Measurements from ENCODE around the gene POLR3H.
"Not testable (repeated sequence)": the region's sequence is repeated elsewhere in the genome, so short reads cannot be mapped to it uniquely, and the experiment has no call there.

Gene POLR3H

GRCh38 chr22:41564563-41564962, 20.3 kb upstream of the POLR3H start:
- H2AFZ ChIP-seq (ENCODE audit: low read length, unreplicated experiment), result no peak overlapping the region
- H3K36me3 ChIP-seq (ENCODE audit: insufficient read depth, low read length), result no peaks in the 10 kb centered on the region
- peaks cover 14% of the 10 kb centered on the region for H3K4me1 ChIP-seq (ENCODE audit: control insufficient read depth, insufficient read depth, low read length, unreplicated experiment)
- H3K79me2 ChIP-seq (ENCODE audit: control insufficient read depth, insufficient read depth, low read length, unreplicated experiment), result no peaks in the 10 kb centered on the region
- H3K4me3 ChIP-seq (ENCODE audit: low read depth, low read length), result no peak overlapping the region
- H3K27ac ChIP-seq (ENCODE audit: low read depth, low read length), result no peak overlapping the region
- no peaks in the 10 kb centered on the region for H3K27me3 ChIP-seq (ENCODE audit: insufficient read depth, low read length)

DNA sequence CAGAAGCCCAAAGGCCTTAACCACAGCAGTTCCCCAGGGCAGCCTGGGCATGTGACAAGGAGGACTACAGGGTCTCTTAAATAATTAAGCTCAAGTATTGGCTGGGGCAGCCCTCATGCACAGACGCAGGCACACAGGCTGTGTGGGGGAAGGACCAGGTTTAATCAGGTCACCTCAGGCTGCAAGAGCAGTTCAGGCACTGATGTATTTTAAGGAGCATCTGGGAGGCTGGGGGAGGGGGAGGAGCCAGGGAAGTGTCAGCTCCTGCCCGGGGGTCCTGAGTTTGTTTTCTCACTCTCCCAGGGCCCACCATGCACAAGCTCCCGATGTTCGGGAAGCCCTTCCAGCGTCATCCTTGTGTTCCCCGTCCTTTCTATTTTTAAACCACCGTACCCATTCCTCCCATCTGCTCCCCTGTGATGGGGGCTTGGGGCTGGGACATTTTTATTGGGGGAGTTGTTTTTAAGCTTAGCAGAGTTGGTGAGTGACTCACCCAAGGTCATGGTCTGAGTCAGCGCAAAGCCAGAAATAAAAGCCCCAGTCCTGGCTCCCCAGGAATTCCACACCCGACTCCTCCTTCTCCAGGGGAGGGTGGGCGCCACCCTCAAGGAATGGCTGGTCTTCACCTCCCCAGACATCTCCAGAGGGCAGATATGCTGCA, 18.9 kb upstream of the POLR3H start:
- Histone ChIP-seq H3K4me1 (ENCODE audit: control insufficient read depth, insufficient read depth, low read length, unreplicated experiment) (peaks cover 14% of the 10 kb centered on the region), H3K27me3 (ENCODE audit: insufficient read depth, low read length) (no peaks in the 10 kb centered on the region), H3K79me2 (ENCODE audit: control insufficient read depth, insufficient read depth, low read length, unreplicated experiment) (no peaks in the 10 kb centered on the region), H3K36me3 (ENCODE audit: insufficient read depth, low read length) (no peaks in the 10 kb centered on the region), H2AFZ (ENCODE audit: low read length, unreplicated experiment) (no peak overlapping the region), H3K27ac (ENCODE audit: low read depth, low read length) (no peak overlapping the region), H3K4me3 (ENCODE audit: low read depth, low read length) (peak overlapping the region; percentile 37; the same call in 1 of the 2 replicates)

DNA sequence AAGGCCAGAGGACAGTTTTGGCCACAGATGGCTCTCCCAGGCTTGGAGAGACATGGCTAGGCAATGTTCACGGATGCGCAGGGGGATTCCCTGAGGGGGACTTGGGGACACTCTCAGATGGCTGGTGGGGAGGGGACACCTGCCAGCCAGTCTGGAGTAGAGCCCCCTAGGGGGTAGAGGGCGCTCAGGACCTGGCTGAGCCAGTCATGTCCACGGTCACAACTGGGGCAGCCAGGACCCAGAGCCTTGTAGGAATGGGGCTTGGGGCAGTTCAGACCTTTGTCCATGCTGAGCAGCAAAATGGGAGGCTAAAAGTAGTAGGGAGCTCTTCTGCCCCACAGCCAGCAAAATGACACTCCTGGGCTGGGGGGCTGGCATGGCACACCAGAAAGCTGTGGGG, 18.2 kb upstream of the POLR3H start:
- no peaks in the 10 kb centered on the region for H3K36me3 ChIP-seq (ENCODE audit: insufficient read depth, low read length)
- H3K4me1 ChIP-seq (ENCODE audit: control insufficient read depth, insufficient read depth, low read length, unreplicated experiment), result peaks cover 19% of the 10 kb centered on the region
- H3K79me2 ChIP-seq (ENCODE audit: control insufficient read depth, insufficient read depth, low read length, unreplicated experiment), result no peaks in the 10 kb centered on the region
- H2AFZ ChIP-seq (ENCODE audit: low read length, unreplicated experiment), result no peak overlapping the region
- H3K27ac ChIP-seq (ENCODE audit: low read depth, low read length), result no peak overlapping the region
- no peaks in the 10 kb centered on the region for H3K27me3 ChIP-seq (ENCODE audit: insufficient read depth, low read length)
- no peak overlapping the region for H3K4me3 ChIP-seq (ENCODE audit: low read depth, low read length)

DNA sequence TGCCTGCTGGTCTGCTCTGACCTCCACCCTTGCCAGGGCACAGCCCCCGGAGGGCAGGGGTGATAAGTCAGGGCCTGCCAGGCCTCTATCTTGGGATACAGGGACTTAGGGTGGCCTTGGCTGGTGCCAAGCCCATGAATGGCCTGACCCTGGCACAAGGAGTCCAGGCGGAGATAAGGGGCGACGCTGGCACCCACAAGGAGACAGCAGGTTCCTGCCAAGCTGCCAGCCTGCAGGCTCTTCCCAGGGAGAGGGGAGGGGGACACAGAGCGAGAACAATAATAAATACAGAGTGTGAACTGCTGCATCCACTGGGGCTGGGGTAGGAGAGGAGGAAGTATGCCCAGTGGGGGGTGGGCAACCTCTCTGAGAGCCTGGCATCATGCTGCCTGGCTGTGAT, 17.5 kb upstream of the POLR3H start:
- H3K27ac ChIP-seq (ENCODE audit: low read depth, low read length), result no peak overlapping the region

GRCh38 chr22:41561335-41561734, 17.1 kb upstream of the POLR3H start:
- Histone ChIP-seq H2AFZ (ENCODE audit: low read length, unreplicated experiment) (no peak overlapping the region), H3K27me3 (ENCODE audit: insufficient read depth, low read length) (no peaks in the 10 kb centered on the region), H3K4me3 (ENCODE audit: low read depth, low read length) (no peak overlapping the region), H3K4me1 (ENCODE audit: control insufficient read depth, insufficient read depth, low read length, unreplicated experiment) (peaks cover 23% of the 10 kb centered on the region), H3K79me2 (ENCODE audit: control insufficient read depth, insufficient read depth, low read length, unreplicated experiment) (no peaks in the 10 kb centered on the region), H3K27ac (ENCODE audit: low read depth, low read length) (no peak overlapping the region), H3K36me3 (ENCODE audit: insufficient read depth, low read length) (no peaks in the 10 kb centered on the region)

More for the DNA sequence above, 17.5 kb upstream of the POLR3H start:
- H2AFZ ChIP-seq (ENCODE audit: low read length, unreplicated experiment), result no peak overlapping the region
- H3K4me1 ChIP-seq (ENCODE audit: control insufficient read depth, insufficient read depth, low read length, unreplicated experiment), result peaks cover 23% of the 10 kb centered on the region
- H3K27me3 ChIP-seq (ENCODE audit: insufficient read depth, low read length), result no peaks in the 10 kb centered on the region
- no peak overlapping the region for H3K4me3 ChIP-seq (ENCODE audit: low read depth, low read length)
- H3K36me3 ChIP-seq (ENCODE audit: insufficient read depth, low read length), result no peaks in the 10 kb centered on the region
- H3K79me2 ChIP-seq (ENCODE audit: control insufficient read depth, insufficient read depth, low read length, unreplicated experiment), result no peaks in the 10 kb centered on the region

DNA sequence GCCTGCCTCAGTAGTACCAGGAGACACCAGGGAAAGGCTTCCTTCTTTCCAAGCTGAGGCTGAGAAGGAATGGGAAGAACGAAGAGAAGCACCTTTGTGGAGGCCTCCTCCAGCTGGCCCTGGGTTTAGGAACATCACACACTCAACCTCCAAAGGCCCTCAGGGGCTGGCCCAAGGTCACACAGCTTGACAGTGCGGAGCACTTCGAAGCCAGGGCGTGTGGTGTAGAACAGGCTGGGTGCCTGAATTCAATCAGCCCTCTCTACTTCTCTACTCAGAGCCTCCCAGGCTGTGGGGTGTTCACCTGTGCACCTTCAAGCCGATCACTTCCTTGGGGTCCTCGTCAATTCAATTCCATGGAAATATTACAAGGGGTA, 15.8 kb upstream of the POLR3H start:
- H3K27ac ChIP-seq (ENCODE audit: low read depth, low read length), result no peak overlapping the region
- H3K36me3 ChIP-seq (ENCODE audit: insufficient read depth, low read length), result no peaks in the 10 kb centered on the region
- no peak overlapping the region for H3K4me3 ChIP-seq (ENCODE audit: low read depth, low read length)
- H2AFZ ChIP-seq (ENCODE audit: low read length, unreplicated experiment), result no peak overlapping the region
- H3K4me1 ChIP-seq (ENCODE audit: control insufficient read depth, insufficient read depth, low read length, unreplicated experiment), result peaks cover 23% of the 10 kb centered on the region
- H3K79me2 ChIP-seq (ENCODE audit: control insufficient read depth, insufficient read depth, low read length, unreplicated experiment), result no peaks in the 10 kb centered on the region
- H3K27me3 ChIP-seq (ENCODE audit: insufficient read depth, low read length), result no peaks in the 10 kb centered on the region

DNA sequence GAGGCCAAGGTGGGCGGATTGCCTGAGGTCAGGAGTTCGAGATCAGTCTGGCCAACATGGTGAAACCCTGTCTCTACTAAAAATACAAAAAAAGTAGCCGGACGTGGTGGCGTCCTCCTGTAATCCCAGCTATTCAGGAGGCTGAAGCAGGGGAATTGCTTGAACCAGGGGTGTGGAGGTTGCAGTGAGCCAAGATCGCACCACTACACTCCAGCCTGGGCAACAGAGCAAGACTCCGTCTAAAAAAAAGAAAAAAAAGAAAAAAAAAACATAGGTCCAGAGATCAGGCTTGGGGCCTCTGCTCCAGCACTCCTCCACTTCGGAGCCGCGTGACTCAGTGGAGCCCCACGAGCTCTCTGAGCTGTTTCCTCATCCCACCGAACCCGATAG, 14.0 kb upstream of the POLR3H start:
- H3K79me2 ChIP-seq (ENCODE audit: control insufficient read depth, insufficient read depth, low read length, unreplicated experiment); H3K27ac ChIP-seq (ENCODE audit: low read depth, low read length); H3K27me3 ChIP-seq (ENCODE audit: insufficient read depth, low read length); H3K4me3 ChIP-seq (ENCODE audit: low read depth, low read length); H3K36me3 ChIP-seq (ENCODE audit: insufficient read depth, low read length); H2AFZ ChIP-seq (ENCODE audit: low read length, unreplicated experiment): not testable (repeated sequence)
- H3K4me1 ChIP-seq (ENCODE audit: control insufficient read depth, insufficient read depth, low read length, unreplicated experiment), result peaks cover 16% of the 10 kb centered on the region

DNA sequence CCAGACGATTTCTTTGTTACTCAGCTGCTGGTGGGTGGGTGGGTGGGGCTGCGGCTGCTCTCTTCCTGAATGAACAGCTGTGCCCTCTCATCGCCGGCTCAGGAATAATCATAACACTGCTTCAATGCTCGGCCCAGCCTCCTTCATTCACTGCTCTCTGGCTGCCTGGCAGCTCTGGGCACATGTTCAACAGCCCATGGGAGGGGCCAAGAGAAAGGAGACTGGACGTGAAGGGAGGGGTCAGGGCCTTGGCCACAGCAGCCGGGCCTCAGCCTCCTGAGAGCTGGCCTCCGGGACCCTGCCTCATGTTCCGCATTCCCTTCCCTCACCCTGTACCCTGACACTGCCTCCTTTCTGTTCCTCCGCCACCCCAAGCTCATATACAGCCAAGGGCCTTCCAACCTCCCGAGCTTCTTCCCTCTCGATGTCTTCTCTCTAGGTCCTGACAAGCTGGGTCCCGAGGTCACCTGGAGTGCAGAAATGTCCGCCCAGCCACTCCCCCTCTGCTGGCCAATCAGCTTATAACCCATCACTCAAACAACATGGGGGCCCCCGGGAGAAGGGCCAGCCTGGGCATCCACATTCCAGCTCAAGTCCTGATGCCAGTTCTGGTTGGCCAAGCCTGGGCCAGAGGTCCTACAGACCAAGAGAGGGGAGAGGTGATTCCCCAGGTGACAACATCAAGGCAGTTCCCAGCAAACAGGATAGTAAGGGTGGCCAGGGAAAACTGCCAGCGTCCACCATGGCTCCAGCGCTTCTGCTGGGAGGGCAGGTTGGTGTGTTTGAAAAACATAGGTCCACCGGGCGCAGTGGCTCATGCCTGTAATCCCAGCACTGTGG, 13.4 kb upstream of the POLR3H start:
- no peaks in the 10 kb centered on the region for H3K79me2 ChIP-seq (ENCODE audit: control insufficient read depth, insufficient read depth, low read length, unreplicated experiment)
- no peak overlapping the region for H3K4me3 ChIP-seq (ENCODE audit: low read depth, low read length)
- no peaks in the 10 kb centered on the region for H3K27me3 ChIP-seq (ENCODE audit: insufficient read depth, low read length)
- no peak overlapping the region for H3K27ac ChIP-seq (ENCODE audit: low read depth, low read length)
- H3K4me1 ChIP-seq (ENCODE audit: control insufficient read depth, insufficient read depth, low read length, unreplicated experiment), result peaks cover 10% of the 10 kb centered on the region
- H2AFZ ChIP-seq (ENCODE audit: low read length, unreplicated experiment), result peak overlapping the region; percentile 60
- H3K36me3 ChIP-seq (ENCODE audit: insufficient read depth, low read length), result no peaks in the 10 kb centered on the region

DNA sequence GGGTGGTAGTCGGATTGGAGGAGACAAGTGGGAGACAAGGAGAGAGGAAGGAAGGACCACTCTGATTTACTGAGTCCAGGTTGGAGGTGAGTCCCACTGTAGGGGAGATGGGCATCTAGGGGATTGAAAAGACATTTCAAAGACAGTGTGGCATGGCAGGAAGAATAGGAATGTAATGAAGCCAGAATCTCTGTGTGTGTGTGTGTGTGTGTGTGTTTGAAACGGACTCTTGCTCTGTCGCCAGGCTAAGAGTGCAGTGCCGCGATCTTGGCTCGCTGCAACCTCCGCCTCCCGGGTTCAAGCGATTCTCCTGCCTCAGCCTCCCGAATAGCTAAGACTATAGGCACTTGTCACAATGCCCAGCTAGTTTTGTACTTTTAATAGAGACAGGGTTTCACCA, 12.3 kb upstream of the POLR3H start:
- H3K4me3 ChIP-seq (ENCODE audit: low read depth, low read length), result no peak overlapping the region
- no peak overlapping the region for H2AFZ ChIP-seq (ENCODE audit: low read length, unreplicated experiment)
- no peaks in the 10 kb centered on the region for H3K79me2 ChIP-seq (ENCODE audit: control insufficient read depth, insufficient read depth, low read length, unreplicated experiment)
- no peak overlapping the region for H3K27ac ChIP-seq (ENCODE audit: low read depth, low read length)
- H3K36me3 ChIP-seq (ENCODE audit: insufficient read depth, low read length), result no peaks in the 10 kb centered on the region
- H3K4me1 ChIP-seq (ENCODE audit: control insufficient read depth, insufficient read depth, low read length, unreplicated experiment), result peaks cover 9% of the 10 kb centered on the region
- no peaks in the 10 kb centered on the region for H3K27me3 ChIP-seq (ENCODE audit: insufficient read depth, low read length)

- H3K27me3 ChIP-seq (ENCODE audit: insufficient read depth, low read length), result no peaks in the 10 kb centered on the region
- no peak overlapping the region for H3K4me3 ChIP-seq (ENCODE audit: low read depth, low read length)
- peaks cover 9% of the 10 kb centered on the region for H3K4me1 ChIP-seq (ENCODE audit: control insufficient read depth, insufficient read depth, low read length, unreplicated experiment)
- H3K79me2 ChIP-seq (ENCODE audit: control insufficient read depth, insufficient read depth, low read length, unreplicated experiment), result no peaks in the 10 kb centered on the region
- H2AFZ ChIP-seq (ENCODE audit: low read length, unreplicated experiment), result no peak overlapping the region
- H3K36me3 ChIP-seq (ENCODE audit: insufficient read depth, low read length), result no peaks in the 10 kb centered on the region
- no peak overlapping the region for H3K27ac ChIP-seq (ENCODE audit: low read depth, low read length)
These were observed 11.2 kb upstream of the POLR3H start for GRCh38 chr22:41555325-41555982.

Measured in ACC112 (cell line).